HK-2 (cell line): Measurements from ENCODE around the gene EXOC3L4.
A peak's percentile ranks its signal among the peaks of the same experiment; 100 is the strongest.

Experiments
- DNase-seq: peaks from one replicate; pipeline ENCODE4 v3.0.0-alpha.2; 2018; ENCODE audit not compliant: unreplicated experiment

Gene EXOC3L4

DNA sequence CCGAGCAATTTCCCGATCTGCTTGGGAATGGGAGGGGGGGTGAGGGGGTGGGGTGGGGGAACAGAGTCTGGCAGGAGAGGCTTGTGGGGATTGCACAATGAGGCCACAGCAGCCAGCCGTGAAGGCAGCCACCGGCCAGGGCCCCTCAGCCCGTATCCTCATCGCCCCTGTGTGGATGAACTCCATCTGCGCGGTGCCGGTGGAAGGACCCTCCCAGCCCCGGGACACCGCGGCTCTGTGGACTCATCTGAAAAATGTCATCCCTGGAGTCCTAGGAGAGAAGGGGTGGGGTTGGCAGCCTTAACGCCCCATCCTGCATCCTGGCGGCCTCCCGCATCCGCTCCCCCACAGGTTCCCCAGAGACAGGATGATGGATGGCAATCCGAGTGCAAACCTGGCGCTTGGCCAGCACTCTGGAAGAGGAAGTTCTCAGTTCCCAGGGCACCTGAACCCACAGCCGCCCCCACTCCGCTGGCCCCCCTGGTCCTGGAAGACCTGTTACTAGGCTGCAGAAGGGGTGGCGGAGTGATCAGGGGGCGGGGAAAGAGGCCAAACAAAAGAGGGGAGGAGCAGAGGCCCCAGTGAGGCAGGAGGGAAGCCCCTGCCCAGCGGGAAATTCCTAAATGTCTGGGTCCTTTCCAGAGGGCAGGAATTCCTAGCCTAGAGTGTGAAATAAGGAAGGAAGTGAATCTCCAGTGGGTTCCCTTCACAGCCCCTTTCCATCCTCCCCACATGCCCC lies 27.5 kb downstream of the EXOC3L4 start:
- DNase-seq: peak; percentile 95

DNA sequence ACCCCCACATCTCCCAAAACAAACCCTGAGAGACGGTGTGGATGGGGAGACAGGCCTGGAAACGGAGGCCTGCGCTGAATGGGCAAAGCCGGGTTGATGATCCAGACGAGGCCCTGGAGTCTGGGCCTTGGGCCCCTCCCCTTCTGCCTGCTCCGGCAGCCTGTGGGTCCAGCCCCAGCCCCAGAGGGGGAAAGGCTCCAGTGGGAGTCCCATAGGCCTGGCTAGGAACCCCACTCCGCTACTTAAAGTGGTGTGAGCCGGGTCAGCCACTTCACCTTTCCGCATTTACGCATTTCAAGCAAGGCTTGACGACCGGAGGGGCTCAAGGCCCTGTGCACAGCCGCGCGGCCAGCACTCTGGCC lies 28.0 kb downstream of the EXOC3L4 start:
- no peak for DNase-seq

DNA sequence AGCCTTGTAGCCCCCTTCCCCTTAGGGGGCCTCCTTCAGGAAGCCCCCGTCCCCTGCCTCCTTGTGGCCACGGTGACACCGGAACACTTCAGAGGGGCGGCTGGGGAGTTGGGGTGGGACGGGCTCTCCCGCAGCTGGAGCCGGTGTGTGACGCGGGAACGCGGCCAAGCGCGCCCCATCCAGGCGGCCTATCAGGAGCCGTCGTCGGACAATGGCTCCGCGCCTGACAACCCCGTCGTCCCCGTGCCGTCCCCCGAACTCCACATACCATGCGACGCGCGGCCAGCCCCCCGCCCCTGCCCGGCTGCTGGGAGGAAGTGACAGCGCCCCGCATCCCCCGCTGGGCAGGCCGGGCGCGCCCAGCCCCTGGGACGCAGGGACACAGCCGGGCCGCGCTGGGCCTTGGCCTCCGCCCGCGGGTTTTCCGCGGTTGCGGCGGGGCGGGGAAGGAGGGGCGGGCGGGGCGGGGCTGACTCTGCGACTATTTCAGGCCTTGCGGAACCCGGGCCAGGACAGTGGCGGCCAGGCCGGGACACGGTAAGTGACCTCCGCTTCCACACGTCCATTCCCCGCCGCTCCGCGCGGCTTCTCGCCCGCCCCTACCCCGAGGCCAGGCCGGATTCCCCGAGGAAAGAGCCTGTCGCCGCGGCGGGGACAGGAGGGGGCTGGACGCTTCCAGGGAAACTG lies 28.6 kb downstream of the EXOC3L4 start, which contains the start of gene TNFAIP2:
Gene TNFAIP2 (plus strand): TSS at position 515 of the 687 bp plus-strand sequence. CDS start 2,997 bp downstream, outside the sequence.
- DNase-seq: peak; percentile 65

DNA sequence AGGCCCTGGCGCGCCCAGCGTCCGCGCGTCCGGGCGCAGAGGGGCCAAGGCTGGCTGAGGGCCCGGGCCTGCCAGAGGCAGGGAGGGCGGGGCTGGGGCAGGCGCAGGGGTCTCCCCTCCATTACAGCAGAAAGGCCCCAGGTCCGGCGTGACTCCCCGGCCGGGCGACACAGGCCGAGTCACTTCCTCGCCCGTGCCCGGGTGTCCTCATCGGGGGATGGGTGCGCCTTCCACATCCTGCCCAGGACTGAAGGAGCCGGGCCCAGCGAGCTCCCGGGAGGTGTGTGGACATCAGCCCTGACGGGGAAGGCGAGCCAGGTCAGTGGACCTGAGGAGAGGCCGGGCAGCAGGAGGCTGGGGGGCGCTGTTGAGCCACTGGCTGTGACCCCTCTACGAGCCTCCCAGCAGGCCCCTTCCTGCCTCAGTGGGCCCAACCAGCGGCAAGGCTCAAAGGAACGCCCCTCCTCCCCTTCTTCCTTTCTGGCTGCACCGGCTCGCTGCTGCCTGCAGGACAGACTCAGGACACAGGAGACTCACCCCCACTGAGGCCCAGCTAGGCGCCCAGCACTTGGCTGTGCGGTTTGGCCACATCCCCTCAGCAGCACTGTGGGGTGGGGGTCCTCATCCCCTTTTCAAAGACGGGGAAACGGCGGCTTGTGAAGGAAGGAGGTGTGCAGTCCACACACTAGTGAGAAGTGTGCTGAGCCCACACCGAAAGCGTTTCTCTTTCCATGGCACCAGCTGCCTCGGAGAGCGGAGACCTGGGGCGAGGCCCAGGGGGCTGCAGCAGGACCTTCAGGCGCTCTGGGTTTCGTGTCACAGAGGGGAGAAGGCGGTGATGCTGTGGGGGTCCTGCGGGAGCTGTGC lies 29.3 kb downstream of the EXOC3L4 start:
- DNase-seq: peak; percentile 70

GRCh38 chr14:103124501-103125001 lies 30.0 kb downstream of the EXOC3L4 start:
- DNase-seq: no peak

DNA sequence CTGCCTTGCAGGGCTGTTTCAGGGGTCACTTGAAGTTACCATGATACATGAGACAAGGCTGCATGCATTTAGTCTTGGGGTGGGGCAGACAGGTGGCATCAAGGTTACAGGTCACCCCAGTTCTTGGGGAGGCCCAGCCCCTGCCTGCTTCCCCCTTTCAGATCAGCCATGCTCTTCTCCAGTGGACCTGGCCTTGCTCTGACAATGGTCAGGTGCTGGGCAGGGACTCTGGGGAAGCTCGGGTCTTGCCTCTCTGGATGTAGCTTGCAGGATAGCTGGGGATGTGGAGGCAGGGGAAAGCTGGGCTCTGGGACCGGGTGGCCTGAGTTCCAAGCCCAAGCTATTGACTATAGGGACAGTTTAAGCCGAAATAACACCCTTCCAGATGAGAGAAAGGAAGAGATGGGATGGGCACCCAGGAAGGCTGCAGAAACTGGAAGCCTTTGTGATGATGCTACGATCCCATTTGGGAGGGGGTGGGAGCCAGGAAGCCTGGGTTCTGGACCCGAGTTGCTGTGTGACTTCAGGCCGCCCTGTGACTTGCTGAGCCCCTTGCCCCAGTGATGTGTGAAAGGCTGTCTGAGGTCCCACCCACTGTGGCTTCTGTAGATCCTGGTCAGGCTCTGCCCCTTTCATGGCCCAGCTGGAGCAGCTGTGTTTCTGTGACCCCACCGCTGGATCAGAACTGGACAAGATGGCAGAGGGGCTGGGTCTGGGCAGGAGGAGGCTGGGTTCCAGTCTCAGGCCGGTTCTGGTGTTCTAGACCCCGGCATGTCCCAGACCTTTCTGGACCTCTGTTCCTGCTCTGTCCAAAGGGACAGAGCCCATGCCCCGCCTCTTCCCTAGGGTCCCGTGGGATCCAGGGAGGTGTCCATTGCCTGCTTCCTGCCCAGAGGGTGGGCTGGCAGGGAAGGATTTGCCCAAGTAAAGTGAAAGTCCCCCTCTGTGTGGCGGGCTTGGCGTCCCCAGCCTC lies 30.9 kb downstream of the EXOC3L4 start:
- DNase-seq: no peak

DNA sequence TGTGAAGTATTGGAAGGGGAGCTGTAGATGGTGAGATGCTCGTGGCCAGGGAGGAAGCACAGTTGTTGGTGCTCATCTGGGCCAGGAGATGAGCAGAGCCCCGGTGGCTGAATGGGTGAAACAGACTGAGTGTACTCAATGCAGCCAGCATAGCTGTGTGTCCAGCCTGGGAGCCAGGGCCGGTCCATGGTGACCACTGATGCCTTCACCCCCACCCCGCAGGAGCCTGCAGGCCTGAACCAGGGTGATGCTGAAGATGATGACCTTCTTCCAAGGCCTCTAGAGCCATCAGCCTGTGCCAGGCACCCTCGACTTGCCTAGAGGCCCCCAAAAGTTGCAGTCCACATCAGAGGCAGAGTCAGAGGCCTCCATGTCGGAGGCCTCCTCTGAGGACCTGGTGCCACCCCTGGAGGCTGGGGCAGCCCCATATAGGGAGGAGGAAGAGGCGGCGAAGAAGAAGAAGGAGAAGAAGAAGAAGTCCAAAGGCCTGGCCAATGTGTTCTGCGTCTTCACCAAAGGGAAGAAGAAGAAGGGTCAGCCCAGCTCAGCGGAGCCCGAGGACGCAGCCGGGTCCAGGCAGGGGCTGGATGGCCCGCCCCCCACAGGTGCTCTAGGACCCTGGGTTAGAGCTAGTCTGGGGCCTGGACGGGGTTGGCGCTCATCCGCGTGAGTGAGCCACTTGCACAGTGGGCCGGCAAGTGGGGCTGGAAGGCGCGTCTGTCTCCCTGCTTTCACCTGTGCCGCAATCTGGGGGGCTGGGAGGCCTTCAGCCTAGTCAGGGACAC lies 31.8 kb downstream of the EXOC3L4 start:
- no peak for DNase-seq

- no peak for DNase-seq
These were observed 32.4 kb downstream of the EXOC3L4 start for GRCh38 chr14:103126873-103127304.

DNA sequence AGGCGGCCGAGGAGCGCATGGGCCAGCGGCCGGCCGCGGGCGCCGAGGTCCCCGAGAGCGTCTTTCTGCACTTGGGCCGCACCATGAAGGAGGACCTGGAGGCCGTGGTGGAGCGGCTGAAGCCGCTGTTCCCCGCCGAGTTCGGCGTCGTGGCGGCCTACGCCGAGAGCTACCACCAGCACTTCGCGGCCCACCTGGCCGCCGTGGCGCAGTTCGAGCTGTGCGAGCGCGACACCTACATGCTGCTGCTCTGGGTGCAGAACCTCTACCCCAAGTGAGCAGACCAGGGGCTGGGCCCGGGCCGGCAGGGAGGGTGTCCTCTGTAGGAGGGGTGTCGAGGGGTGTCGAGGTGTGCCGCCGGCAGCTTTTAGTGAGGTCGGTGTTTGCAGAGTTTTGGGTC lies 32.8 kb downstream of the EXOC3L4 start:
- no peak for DNase-seq

DNA sequence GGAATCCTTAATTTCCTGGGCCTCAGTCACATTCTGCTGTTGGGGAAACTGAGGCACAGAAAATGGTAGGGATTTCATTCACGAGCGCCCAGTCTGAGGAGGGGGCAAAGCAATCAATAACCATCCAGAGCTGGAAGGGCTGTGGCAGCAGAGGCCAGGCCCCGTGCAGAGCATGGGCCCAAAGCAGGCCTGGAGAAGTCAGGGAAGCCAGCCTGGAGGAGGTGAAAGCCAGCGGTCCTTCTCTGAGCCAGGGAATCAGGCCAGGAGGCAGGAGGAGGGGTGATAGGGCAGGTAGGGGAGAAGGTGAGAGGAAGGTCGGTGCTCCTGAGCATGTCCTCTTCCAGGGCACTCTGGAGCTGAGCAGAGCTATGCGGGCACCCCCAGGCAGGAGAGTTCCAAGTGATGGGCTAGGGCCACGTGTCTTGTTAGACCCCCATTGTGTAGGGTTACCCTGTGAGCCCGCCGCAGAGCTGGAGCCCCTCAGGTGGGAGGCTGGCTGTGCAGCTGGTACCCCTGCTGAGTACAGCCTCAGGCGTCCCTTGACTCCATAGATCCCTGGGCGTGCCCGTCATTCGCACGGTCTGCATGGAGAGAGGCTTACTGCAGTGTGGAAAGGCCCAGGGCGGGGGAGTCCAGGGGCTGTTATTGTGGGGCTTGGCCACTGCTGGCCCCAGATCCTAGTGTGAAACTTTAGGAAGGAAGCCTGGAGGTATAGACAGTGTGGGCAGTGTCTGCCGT lies 33.5 kb downstream of the EXOC3L4 start:
- DNase-seq: no peak

DNA sequence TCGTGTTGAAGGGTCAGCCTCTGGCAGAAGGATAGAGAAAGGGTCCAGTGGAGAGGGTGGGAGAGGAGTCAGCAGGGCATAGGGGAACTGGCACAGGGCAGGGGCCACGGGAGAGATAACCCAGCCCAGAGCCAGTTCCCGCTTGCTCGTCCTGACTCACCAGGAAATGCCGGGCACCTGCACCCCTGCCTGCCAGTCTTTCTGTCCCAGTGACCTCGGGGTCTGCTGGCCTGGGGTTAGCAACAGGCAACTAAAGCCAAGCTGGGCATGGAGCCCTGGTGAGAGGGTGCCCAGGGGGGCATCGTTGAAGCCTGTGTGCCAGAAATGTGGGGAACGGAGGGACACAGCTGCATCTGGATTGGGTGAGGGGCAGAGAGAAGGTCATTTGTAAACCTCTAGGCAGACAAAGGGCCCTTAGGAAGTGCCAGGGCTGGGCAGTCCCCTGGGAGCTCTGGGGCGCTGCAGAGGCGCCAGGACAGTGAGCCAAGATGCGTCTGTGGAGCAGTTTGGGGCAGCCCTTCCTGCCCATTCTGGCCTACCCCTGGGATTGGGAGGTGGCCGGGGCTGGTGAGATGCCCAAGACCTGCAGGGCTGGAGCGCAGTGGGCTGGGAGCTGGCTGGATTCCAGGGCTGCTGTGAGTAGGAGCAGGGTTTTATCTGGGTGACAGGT lies 34.2 kb downstream of the EXOC3L4 start:
- DNase-seq: peak; percentile 59

DNA sequence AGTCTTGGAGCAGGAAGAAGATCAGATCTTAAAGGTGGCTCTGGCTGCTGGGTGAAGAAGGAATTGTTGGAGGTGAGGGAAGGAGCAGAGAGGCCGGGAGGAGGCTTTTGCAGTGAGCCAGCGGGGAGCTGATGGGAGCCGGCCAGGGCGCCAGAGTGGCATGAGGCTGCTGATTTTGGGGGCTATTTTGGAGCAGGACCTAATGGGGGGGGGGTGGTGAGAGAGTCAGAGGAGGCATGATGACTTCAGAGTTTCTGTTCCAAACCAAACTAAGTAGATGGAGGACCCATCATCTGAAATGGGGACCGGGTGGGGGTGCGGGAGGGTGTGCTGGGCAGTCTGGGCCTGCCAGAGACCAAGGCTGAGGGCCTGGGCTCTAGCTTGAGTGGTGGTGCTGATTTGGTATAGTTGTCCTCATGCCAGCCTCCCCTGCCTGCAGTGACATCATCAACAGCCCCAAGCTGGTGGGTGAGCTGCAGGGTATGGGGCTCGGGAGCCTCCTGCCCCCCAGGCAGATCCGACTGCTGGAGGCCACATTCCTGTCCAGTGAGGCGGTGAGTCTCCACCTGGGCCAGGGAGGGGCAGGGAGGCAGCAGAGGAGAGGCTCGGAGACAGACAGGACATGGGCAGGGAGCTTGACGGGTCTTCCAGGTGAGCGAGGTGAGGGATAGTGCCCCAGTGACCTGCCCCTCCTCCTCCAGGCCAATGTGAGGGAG lies 34.9 kb downstream of the EXOC3L4 start:
- DNase-seq: peak; percentile 65

DNA sequence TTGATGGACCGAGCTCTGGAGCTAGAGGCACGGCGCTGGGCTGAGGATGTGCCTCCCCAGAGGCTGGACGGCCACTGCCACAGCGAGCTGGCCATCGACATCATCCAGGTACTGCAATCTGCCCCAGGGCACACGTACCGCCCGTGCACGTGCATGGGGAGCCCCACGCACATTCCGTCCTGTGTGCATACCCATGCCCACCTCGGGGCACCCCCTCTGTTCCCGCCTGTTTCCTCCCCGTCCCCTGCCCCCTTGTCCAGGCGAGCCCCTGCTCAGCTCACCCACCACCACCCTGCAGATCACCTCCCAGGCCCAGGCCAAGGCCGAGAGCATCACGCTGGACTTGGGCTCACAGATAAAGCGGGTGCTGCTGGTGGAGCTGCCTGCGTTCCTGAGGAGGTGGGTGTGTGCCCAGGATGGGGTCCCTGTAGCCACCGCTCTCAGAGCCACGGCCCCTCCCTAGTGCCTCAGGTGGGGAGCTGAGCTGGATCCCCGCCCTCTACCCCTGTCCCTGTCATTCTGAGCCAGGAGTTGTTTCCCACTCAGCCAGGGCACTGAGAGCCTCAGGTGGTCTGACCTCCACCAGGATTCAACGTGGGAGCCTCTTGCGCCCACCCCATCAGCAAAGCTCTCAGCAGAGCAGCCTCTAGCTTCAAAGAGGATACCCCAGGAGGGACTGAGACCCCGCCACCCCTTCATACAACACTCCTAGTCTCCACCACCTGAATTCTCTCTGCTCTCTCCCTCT lies 35.7 kb downstream of the EXOC3L4 start:
- DNase-seq: no peak

- no peak for DNase-seq
These were observed 36.4 kb downstream of the EXOC3L4 start for GRCh38 chr14:103130965-103131364.

GRCh38 chr14:103131580-103131979 lies 37.1 kb downstream of the EXOC3L4 start:
- DNase-seq: no peak

GRCh38 chr14:103132381-103133209 lies 38.1 kb downstream of the EXOC3L4 start:
- DNase-seq: no peak
